ENCODE data around the gene WDR38. TPM values are rescaled to one million over a fixed set of nuclear protein-coding genes. Genes with fewer than 3 reads are reported as not detected.

Gene WDR38
- total and polyA plus RNA-seq, 9 of the 15 experiments (the other 6 are each of a cell fraction or from before 2014, with no cell fraction given), result not detected

DNA sequence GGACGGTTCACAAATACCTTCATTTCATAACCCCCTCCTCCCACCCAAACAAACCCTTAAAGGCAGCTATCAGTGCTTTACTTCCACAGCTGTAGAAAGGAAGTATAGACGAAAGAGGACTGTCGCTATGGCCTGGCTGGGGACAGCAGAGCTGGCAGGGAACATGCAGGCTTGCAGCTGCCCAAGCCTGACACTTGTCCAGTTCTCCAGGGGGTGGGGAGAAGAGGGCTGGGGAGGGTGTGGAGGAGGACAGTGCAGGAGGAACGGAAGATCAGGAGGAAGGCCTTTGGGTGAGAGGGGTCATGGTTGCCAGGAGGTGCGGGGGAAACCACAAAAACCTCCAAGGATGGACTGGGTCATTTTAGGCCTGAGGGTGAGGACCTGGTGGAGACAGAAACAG, 34.6 kb downstream of the WDR38 start (continued):
- TF ChIP-seq TOE1 (IDR thresholded peaks at IDR 0.05; ENCODE audit: borderline replicate concordance) (no peak), TOE1 (CRISPR knock-in tag; IDR thresholded peaks at IDR 0.05; ENCODE audit: borderline replicate concordance, low read depth) (no peak), ZBED1 (IDR thresholded peaks at IDR 0.05) (no peak), NCOR1 (IDR thresholded peaks at IDR 0.05) (no peak), KLF16 (IDR thresholded peaks at IDR 0.05) (no peak), C11orf30 (IDR thresholded peaks at IDR 0.05; ENCODE audit: low read depth) (no peak)
- TF ChIP-seq, protein P1, sequence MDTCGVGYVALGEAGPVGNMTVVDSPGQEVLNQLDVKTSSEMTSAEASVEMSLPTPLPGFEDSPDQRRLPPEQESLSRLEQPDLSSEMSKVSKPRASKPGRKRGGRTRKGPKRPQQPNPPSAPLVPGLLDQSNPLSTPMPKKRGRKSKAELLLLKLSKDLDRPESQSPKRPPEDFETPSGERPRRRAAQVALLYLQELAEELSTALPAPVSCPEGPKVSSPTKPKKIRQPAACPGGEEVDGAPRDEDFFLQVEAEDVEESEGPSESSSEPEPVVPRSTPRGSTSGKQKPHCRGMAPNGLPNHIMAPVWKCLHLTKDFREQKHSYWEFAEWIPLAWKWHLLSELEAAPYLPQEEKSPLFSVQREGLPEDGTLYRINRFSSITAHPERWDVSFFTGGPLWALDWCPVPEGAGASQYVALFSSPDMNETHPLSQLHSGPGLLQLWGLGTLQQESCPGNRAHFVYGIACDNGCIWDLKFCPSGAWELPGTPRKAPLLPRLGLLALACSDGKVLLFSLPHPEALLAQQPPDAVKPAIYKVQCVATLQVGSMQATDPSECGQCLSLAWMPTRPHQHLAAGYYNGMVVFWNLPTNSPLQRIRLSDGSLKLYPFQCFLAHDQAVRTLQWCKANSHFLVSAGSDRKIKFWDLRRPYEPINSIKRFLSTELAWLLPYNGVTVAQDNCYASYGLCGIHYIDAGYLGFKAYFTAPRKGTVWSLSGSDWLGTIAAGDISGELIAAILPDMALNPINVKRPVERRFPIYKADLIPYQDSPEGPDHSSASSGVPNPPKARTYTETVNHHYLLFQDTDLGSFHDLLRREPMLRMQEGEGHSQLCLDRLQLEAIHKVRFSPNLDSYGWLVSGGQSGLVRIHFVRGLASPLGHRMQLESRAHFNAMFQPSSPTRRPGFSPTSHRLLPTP (IDR thresholded peaks at IDR 0.05; ENCODE audit: borderline replicate concordance, extremely low read depth, insufficient read length), result no peak
- TF ChIP-seq, protein P2, sequence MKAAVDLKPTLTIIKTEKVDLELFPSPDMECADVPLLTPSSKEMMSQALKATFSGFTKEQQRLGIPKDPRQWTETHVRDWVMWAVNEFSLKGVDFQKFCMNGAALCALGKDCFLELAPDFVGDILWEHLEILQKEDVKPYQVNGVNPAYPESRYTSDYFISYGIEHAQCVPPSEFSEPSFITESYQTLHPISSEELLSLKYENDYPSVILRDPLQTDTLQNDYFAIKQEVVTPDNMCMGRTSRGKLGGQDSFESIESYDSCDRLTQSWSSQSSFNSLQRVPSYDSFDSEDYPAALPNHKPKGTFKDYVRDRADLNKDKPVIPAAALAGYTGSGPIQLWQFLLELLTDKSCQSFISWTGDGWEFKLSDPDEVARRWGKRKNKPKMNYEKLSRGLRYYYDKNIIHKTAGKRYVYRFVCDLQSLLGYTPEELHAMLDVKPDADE (conservative IDR thresholded peaks at IDR 0.05; ENCODE audit: control insufficient read depth, low read depth, low read length), result no peak
- TF ChIP-seq, protein P3, sequence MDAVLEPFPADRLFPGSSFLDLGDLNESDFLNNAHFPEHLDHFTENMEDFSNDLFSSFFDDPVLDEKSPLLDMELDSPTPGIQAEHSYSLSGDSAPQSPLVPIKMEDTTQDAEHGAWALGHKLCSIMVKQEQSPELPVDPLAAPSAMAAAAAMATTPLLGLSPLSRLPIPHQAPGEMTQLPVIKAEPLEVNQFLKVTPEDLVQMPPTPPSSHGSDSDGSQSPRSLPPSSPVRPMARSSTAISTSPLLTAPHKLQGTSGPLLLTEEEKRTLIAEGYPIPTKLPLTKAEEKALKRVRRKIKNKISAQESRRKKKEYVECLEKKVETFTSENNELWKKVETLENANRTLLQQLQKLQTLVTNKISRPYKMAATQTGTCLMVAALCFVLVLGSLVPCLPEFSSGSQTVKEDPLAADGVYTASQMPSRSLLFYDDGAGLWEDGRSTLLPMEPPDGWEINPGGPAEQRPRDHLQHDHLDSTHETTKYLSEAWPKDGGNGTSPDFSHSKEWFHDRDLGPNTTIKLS (IDR thresholded peaks at IDR 0.05; ENCODE audit: borderline replicate concordance, low read depth), result no peak

Data from K562 (cell line).